ENCODE results near the gene VAMP3. TPM values are rescaled to one million over a fixed set of nuclear protein-coding genes. Genes with fewer than 3 reads are reported as not detected.

Gene VAMP3
- polyA plus RNA-seq, 1 experiment, result 177 TPM

DNA sequence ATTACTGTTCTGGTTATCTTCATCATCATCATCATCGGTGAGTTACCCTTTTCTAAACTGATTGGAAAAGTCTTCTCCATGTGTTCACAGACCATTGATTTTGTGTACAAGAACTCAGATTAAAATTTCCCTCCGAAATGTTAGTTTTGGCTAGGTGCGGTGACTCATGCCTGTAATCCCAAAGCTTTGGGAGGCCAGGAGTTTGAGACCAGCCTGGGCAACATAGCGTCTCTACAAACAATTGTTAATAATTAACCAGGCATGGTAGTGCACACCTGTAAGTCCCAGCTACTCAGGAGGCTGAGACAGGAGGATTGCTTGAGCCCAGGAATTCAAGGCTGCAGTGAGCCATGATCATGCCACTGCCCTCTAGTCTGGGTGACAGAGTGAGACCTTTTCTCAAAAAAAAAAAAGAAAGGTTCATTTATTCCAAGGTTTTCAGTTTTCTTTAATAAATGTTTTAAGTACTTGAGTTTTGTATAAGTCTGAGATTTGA, 7.1 kb downstream of the VAMP3 start:
- Histone ChIP-seq H3K27me3 (ENCODE audit: control insufficient read depth, insufficient read depth, low read length) (no peaks in the 10 kb centered on the region), H3K4me3 (ENCODE audit: low read depth, low read length) (no peak overlapping the region), H3K9me3 (ENCODE audit: control insufficient read depth, insufficient read depth, low read length) (no peaks in the 10 kb centered on the region), H3K27ac (ENCODE audit: low read depth, low read length) (no peak overlapping the region)
- no peak for DNase-seq (ENCODE audit: low read depth, low spot score)
- ChIA-PET POLR2A (no interaction called here), CTCF (no interaction called here)
- TF ChIP-seq, protein P1, sequence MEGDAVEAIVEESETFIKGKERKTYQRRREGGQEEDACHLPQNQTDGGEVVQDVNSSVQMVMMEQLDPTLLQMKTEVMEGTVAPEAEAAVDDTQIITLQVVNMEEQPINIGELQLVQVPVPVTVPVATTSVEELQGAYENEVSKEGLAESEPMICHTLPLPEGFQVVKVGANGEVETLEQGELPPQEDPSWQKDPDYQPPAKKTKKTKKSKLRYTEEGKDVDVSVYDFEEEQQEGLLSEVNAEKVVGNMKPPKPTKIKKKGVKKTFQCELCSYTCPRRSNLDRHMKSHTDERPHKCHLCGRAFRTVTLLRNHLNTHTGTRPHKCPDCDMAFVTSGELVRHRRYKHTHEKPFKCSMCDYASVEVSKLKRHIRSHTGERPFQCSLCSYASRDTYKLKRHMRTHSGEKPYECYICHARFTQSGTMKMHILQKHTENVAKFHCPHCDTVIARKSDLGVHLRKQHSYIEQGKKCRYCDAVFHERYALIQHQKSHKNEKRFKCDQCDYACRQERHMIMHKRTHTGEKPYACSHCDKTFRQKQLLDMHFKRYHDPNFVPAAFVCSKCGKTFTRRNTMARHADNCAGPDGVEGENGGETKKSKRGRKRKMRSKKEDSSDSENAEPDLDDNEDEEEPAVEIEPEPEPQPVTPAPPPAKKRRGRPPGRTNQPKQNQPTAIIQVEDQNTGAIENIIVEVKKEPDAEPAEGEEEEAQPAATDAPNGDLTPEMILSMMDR (IDR thresholded peaks at IDR 0.05; ENCODE audit: low read depth, low read length), result no peak

DNA sequence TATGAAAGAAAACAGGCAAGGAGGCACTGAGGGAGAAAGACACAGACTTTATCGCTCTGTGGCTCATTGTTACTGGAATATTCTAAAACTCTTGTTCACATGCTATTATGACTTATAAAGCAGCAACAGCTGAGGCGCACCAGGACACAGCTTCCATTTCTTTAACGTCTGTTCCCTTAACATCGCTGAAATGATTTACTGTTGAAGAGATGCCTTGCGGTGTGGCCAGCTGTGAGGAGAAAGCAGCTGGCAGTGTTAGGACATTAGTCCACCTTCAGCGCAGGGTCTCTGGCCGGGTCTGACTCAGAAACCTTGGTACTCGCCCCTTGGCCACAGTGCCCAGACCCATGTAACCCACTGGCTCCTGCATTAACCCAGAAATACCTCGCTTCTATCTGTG, 9.9 kb downstream of the VAMP3 start:
- H3K27me3 ChIP-seq (ENCODE audit: control insufficient read depth, insufficient read depth, low read length), result no peaks in the 10 kb centered on the region

DNA sequence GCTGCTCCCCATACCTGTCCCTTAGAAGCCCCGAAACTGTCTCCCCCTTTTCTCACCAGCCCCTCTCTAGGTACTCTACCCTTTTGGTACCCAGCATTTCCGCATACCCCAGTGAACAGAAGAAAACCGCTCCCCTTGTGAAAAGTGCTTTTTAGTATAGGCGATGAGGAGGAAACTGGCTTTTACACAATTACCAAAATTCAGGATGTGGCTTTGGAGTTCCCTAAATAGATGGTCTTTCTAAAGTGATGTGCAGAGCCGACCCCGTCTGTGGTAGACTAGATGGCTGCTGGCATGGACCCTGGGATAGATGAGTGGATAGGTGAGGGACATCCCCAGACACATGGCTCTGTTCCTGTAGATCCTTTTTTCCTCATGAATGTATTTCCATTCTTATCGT, 10.4 kb downstream of the VAMP3 start:
- TF ChIP-seq, protein P1 (IDR thresholded peaks at IDR 0.05; ENCODE audit: low read depth, low read length), result no peak
- no peak overlapping the region for H3K27ac ChIP-seq (ENCODE audit: low read depth, low read length)
- peaks cover 4% of the 10 kb centered on the region; the same call in 1 of the 2 replicates for H3K9me3 ChIP-seq (ENCODE audit: control insufficient read depth, insufficient read depth, low read length)
- ChIA-PET POLR2A (no interaction called here), CTCF (no interaction called here)
- H3K27me3 ChIP-seq (ENCODE audit: control insufficient read depth, insufficient read depth, low read length), result no peaks in the 10 kb centered on the region
- H3K4me3 ChIP-seq (ENCODE audit: low read depth, low read length), result no peak overlapping the region
- DNase-seq (ENCODE audit: low read depth, low spot score), result no peak

More for the DNA sequence above, 9.9 kb downstream of the VAMP3 start:
- peaks cover 4% of the 10 kb centered on the region; the same call in 1 of the 2 replicates for H3K9me3 ChIP-seq (ENCODE audit: control insufficient read depth, insufficient read depth, low read length)
- no peak for DNase-seq (ENCODE audit: low read depth, low spot score)
- ChIA-PET POLR2A (no interaction called here), CTCF (no interaction called here)
- H3K27ac ChIP-seq (ENCODE audit: low read depth, low read length), result no peak overlapping the region
- TF ChIP-seq, protein P1 (IDR thresholded peaks at IDR 0.05; ENCODE audit: low read depth, low read length), result no peak
- H3K4me3 ChIP-seq (ENCODE audit: low read depth, low read length), result no peak overlapping the region

DNA sequence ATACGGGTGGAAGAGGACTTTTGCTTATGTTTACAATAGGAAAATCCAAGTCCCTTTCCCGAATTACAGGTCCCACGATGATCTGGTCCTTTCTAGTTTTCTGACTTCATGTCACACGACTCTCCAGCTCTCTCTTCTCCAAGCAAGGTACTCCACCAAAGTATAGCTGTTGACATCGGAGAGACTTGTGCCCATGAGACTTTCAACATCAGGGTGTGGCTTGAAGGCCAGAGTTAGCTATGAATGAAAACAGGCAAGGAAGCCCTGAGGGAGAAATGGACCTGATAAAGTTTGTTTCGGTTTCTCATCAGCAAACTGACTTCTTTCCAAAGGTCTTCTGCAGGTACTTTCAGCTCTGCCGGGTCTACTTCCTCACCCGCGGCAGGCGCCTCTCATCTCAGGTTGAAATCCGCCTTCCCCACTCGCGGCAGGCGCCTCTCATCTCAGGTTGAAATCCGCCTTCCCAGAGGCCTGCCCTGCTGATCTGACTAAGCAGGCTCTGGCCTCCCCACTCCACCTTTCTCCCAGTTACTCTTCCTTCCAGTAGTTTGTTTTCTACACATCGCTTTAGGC, 10.9 kb downstream of the VAMP3 start:
- no peak for DNase-seq (ENCODE audit: low read depth, low spot score)
- TF ChIP-seq, protein P1 (IDR thresholded peaks at IDR 0.05; ENCODE audit: low read depth, low read length), result no peak
- CTCF ChIA-PET, result interaction anchor here (1.3 kb wide), 1 partner anchor 194 kb away, joined by 3 read pairs; no protein-coding TSS in a partner anchor
- POLR2A ChIA-PET, result no interaction called here
- H3K4me3 ChIP-seq (ENCODE audit: low read depth, low read length), result no peak overlapping the region
- H3K27ac ChIP-seq (ENCODE audit: low read depth, low read length), result no peak overlapping the region
- H3K9me3 ChIP-seq (ENCODE audit: control insufficient read depth, insufficient read depth, low read length), result peaks cover 4% of the 10 kb centered on the region; the same call in 1 of the 2 replicates
- H3K27me3 ChIP-seq (ENCODE audit: control insufficient read depth, insufficient read depth, low read length), result no peaks in the 10 kb centered on the region

DNA sequence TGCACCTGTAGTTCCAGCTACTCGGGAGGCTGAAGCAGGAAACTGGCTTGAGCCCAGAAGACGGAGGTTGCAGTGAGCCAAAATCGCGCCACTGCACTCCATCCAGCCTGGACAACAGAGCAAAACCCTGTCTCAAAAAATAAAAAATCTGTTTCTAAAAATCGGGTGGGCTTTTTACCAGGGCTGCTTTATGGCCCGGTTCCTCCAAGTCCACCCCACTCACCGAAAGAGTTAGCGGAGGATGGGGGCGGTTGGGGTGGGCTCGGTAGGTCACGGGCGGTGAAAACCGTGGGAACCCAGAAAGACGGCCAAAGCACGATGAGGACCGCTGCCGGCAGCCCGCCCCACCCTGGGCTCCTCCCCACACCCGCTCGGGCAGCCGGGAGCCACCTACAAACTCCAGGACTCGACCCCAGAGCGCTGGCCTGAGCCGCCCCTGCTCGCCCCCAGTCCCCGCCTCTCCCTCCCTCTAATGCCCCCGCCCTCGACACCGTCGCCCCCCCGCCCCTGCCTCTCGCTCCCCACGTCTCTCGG, 12.1 kb downstream of the VAMP3 start:
- peaks cover 4% of the 10 kb centered on the region; the same call in 1 of the 2 replicates for H3K9me3 ChIP-seq (ENCODE audit: control insufficient read depth, insufficient read depth, low read length)
- ChIA-PET CTCF (interaction anchor here (1.0 to 1.3 kb wide), 2 partner anchors 31 to 192 kb away, joined by 3 to 5 read pairs; no protein-coding TSS in a partner anchor), POLR2A (no interaction called here)
- no peaks in the 10 kb centered on the region for H3K27me3 ChIP-seq (ENCODE audit: control insufficient read depth, insufficient read depth, low read length)
- TF ChIP-seq, protein P1 (IDR thresholded peaks at IDR 0.05; ENCODE audit: low read depth, low read length), result no peak
- no peak overlapping the region for H3K27ac ChIP-seq (ENCODE audit: low read depth, low read length)
- peak overlapping the region; percentile 61 for H3K4me3 ChIP-seq (ENCODE audit: low read depth, low read length)
- no peak for DNase-seq (ENCODE audit: low read depth, low spot score)
